Frontal cortex (tissue), 4 donors: ENCODE results near the gene MGRN1. TPM values are rescaled to one million over a fixed set of nuclear protein-coding genes. Genes with fewer than 3 reads are reported as not detected.

Experiments used
- DNase-seq, 2 donors: peaks; one replicate each; pipeline ENCODE4 v3.0.0; 2012; ENCODE audit warnings: low spot score in 2 of 2
- FAIRE-seq: peaks from 2 replicates; lab custom pipeline; 2012; peaks lifted over from hg19 to GRCh38; lab: Jason Lieb, UNC
- total RNA-seq: library from RNA; depleted of rRNA; stranded (reverse); fragments of >200 nt; gene quantifications from one replicate; pipeline ENCODE4 v1.2.3, GENCODE V29; 2014
- donor health status: control.
- donor health status: control.
- donor health status: control.

The MGRN1 gene
- total RNA-seq, 1 donor from 2014 or later = 33.4 TPM

DNA sequence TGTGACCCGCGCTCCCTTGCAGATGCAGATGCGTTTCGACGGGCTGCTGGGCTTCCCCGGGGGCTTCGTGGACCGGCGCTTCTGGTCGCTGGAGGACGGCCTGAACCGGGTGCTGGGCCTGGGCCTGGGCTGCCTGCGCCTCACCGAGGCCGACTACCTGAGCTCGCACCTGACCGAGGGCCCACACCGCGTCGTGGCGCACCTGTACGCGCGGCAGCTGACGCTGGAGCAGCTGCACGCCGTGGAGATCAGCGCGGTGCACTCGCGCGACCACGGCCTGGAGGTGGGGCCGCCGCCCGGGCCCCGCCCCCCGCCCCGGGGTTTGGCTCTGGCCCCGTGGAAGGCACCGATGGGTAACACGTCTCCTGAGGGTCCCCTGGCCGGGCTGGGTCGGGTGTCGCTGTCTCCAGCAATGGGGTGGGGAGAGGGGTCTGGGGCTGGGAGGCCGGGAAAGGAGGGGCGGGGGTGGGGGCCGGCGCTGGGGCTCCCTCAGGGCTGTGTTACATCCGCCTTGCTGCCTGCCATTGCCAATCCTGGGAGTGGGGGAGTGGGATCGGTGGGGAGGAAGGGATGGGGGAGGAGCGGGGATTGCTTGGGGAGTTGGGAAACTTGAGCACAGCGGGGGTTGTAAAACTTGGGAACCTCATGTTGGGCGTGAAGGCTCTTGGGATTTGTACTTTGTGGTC is 69.5 kb downstream of the MGRN1 start:
- DNase-seq = peak; percentile 66 to 68
- no peak for FAIRE-seq

DNA sequence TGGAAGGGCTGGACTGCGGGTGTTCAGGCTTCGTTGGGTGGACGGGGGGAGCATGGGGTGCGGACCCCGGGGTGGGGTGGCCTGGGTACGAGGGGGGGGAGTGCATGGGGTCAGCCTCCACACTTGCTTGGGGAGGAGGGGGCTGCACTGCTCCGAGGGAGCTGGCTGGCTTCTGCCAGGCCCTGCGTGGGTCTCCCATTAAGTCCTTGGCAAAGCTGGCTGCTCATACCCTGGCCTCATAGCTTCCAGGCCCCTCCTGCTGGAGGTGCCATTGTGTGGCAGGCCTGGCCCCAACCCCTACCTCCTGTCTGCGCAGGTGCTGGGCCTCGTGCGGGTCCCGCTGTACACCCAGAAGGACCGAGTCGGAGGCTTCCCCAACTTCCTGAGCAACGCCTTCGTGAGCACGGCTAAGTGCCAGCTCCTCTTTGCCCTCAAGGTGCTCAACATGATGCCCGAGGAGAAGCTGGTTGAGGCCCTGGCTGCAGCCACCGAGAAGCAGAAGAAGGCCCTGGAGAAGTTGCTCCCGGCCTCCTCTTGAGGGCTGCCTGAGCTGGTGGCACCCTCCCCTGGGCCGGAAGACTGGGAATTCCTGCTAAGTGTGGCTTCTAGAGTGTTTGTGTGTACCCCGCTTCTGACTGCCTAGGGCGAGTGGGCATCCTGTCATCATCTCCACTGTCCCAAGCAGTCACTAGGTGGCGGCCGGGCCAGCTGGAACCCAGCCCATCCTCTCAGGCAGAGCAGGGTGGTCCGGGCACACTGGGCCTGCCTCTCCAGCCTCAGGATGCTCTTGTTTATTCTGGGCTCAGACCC is 70.2 kb downstream of the MGRN1 start:
- DNase-seq (peak; percentile 64 to 68), FAIRE-seq (no peak)

DNA sequence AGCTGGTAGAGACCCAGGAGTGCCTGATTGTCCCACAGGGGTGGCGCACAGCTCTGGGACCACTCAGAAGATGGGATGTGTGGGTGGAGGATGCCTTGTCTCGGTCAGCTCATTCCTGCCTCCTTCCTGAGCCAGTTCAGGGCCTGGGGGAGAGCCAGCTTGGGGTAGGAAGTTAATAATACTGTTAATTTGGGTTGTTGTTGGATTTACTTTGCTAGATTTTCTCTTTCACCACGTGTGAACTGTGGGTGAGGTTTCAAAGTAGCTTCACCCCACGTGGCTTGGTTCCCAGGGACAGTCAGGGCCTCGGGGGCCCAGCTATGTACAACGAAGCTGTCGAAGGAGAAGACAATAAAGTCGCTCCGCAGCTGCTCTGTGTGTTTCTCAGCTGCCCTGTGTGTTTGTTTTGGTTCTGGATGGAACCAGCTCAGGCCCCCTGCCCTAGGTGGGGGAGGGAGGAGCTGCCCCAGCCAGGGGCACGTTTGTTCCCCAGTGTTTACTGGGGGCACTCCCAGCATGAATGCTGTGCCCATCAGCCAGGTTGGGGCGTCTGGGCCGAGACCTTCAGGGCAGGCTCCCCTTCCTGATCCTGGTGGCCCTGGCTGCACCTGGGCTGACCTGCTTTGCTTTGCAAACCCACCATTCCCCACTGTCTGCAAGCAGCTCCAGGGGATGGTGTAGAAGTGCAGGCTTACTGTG is 71.0 kb downstream of the MGRN1 start:
- peak in 1 of 2 donors; percentile 23 for DNase-seq
- FAIRE-seq = no peak

DNA sequence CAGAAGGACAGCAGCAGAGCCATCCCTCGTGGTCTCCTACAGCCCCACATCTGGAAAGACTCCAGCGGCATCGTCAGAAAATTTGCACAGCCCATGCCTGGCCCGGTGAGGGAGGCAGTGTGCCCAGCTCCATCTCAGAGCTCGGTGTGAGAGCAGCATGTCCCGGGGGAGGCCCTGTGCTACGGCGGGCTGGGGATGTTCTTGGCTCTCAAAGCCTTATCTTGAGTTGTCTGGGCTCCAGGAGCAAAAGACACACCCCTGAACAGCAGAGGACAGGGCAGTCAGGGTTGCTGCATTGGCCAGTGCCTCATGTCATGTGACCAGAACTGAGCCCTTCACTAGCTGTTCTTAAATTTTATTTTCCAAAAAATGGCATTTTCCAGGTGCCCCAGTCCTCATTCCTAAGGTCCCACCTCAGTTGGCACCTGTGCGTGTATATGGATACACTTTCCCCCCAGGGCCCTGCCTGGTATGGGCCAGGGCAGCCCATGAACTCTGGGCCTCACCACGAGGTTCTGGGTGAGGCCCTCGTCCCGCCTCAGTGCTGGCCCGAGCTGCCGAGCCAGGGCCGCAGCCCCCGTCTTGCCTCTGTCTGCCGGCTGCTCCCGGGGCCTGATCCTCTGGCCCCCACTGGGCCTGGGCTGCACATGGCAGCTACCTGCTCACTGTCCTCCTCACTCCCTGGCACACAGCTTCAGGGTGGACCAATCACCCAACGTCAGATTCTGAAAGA is 71.7 kb downstream of the MGRN1 start:
- FAIRE-seq (no peak), DNase-seq (peak in 1 of 2 donors; percentile 29)

DNA sequence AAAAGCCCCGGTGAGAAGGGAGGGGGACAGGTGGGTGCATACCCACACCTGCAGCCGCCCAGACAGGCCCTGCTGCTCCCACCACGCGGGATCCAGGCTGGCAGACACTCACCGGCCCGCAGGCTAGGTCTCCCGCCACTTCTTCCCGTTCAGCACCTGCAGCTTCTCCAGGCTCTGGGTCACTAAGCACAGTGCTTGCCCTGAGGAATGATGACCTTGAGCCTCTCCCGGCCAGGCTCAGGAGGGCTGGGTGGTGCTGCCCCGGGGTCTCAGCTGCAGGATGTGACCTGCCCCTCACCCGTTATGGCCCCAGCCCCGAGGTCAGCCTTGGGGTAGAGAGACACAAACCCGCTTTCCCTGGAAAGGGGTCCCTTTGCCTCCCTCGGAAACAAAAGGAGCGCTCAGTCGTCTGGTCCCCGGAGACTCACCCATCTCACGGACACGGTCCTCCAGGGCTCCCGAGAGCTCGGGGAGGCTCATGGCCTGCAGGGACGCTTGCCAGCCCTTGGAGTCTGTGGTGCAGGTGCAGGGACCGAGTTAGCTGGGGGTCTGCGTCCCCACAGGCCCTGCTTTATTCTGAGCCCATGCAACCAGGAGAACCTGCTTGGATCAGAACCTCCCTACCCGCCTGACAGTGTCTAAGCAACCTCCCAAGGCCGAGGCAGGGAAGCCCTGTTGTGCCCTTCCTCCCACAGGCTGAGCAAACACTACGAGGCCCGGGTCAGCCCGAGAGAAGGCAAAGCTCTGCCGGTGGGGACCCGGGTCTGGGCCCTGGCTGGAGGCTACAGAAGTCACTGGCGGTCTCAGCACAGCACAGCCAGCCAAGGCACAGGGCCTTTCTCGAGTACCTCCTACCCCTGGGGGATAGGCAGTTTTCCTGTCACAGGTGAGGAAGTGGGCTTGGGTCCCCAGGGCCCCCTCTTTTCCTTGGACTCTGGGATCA is 72.5 kb downstream of the MGRN1 start:
- peak in 1 of 2 donors; percentile 17 for DNase-seq
- FAIRE-seq = no peak

DNA sequence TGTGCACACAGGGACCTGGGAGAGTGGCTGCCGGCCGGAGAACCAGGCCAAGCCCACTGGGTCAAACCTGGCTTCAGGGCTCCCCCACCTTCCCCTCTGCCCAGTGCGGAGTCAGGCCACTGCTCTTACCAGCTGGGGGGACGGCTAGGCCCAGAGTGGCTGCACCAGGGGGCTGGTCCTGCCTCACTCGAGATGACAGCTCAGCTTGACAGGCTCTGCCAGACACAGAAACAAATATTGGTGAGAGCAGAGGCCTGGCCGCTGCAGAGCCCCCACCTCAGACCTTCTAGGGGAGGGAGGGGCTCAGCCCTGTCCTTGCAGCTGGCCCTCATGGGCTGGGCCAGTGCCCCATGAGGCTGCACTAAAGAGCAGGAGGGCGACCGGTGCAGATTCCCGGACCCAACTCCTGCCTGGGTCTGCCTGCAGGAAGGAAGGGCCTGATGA is 73.2 kb downstream of the MGRN1 start:
- FAIRE-seq = no peak

DNA sequence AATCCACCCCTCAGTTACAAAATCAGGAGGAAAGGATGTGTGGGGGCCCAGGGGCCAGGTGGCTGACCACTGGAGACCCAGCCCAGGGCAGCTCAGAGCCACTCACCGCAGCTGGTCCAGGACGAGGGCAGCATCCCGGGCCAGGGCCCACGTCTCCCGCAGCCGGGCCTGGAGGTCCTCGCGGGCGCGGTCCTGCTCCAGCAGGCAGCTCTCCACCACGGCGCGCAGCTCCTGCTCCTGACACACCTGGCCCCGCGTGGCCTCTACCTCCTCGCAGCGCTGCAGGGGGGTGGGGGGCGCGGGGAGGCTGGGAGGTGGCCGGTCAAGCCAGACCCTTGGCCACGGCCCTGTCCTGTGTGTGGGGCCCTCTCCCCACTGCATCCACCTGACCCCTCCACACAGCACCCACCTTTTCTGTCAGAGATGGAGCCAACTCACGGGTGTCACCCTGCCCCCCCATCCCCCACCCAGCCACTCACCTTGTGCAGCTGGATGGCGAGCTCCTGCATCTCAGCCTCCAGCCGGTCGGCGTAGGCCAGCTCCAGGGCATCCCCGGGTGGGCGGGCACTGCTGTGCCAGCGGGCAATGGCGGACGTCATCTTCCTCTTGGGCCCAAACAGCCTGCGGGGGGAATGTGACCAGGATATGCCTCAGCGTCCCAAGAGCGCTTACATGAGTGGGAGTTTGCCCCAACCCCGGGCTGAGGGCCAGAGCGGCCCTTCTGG is 73.9 kb downstream of the MGRN1 start:
- DNase-seq (no peak), FAIRE-seq (no peak)

More for the DNA sequence above, 73.2 kb downstream of the MGRN1 start:
- DNase-seq = no peak

DNA sequence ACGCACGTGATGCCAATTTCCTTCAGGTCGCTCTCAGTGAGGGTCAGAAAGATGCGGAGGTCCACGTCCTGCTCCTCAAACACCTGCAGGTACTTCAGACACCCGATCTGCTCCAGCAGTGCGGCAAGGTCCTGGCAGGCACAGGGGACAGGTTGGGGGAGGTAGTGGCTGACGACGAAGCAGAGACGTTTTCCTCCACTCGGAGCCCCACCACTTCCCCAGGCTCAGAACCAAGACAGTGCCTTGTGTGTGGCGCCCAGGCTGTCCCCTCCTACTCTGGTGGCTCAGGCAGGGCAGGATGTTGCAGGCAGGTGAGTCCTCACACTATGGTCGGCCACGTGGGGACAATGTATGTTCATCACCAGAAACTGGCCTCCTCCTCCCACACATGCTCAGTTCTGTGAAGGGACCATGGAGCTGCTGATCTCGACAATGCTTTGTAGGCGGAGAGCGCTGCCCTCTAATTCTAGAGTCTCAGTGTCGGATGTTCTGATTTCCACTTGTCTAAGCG is 74.5 kb downstream of the MGRN1 start:
- DNase-seq (no peak), FAIRE-seq (no peak)

DNA sequence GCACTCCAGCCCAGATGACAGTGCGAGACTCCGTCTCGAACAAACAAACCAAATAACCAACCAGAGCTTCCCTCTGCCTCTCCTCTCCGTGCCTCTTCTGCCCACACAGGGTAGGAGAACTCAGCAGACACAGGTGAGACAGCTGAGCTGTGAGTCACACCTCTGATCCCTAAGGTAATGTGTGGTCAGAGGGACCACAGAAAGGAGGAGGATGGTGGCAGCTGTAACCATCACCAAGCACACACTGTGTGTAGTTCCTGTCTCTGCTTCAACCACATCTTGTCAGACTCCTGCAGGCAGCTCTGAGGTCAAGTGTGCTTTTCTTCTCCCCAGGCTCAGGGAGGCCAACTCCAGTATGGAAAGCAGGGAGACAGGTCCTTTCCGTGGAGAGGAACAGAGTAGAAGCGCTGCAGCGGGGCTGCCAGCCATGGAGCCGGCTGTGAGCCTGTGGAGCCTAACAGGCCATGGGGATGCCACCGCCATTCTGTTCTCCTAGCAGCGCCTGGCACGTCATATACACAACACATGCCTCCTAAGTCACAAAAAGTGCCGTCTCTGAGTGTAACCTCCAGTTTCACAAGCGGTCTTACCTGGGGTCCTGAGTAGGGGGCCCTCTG is 75.9 kb downstream of the MGRN1 start:
- DNase-seq = no peak
- FAIRE-seq = no peak

DNA sequence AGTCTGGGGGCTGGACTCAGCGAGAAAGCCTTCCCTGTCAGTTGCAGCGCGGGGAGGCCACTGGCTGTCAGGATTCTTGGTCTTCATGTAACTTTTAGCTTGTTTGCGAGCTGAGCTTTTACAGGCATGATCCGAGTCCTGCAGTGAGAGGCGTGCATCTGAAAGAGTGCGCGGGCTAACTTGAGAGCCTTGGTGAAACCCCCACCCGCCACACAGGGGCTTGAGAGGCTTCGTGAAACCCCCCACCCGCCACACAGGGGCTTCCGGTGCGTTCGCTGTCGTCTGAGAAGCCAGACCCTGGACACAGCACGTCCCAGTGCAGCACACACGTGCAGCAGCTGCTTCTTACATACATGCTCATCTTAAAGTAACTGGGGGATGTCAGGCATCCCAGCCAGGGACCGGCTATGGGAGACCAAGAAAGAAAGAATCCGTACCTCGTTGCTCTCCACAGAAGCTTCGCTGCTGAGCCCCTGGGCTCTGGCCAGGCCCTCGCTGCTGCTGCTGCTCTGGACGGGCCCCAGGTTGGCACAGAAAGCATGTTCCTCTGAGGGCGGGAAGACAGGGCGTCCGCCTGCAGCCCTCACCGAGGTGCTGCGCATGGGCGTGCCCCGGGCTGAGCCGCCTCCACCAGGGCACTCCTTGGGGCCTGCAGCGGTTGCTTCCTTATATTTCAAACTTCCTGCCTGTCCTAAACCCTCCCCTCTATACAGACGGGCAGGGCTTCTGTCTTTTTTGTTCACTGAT is 76.5 kb downstream of the MGRN1 start:
- FAIRE-seq = no peak
- no peak for DNase-seq

DNA sequence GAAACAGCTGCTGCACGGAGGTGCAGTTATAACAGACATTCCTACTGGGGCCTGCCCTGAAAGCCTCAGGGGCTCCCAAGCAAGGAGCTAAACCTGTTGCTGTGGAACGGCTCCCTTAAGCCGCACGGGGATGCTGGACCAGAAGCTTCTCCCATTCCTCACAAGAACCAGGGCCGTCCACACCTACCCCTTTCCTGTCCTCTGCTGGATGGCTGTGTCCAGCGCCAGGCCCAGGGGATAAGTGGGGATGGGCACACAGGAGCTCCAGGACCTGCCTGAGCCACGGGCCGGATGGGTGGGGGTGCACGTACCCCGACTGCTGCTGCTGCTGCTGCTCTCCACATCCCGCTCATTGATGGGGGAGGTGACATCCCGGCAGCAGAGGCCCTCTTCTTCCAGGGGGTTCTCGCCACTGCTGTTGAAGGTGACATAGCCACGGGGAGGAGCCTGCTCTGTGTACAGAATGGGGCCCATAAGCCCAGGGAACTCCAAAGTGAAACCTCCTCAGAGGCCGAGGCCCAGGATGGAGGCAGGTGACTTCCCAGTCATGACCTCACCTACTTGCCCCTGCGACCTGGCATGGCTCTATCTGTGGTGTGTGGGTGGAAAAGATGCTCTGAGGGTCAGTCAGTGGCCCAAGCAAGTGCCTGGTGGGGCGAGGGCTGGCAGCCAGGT is 77.3 kb downstream of the MGRN1 start:
- no peak for FAIRE-seq

DNA sequence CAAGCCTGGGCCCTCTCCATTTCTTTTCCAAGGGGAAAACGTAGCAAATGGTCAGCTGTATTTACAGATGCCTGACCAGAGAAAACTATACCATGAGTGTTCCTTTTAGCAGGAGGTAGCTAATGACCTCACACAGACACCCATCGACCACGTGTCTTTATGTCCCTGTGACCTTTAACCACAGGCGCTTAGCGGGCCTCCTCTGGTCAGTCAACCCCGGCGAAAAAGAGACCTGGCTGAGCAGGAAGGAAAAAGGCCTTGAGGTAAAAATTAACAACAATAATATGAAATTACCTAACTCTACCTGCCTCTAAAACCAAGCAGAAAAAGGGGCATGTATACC is 77.8 kb downstream of the MGRN1 start:
- DNase-seq (no peak), FAIRE-seq (no peak)

More for the DNA sequence above, 77.3 kb downstream of the MGRN1 start:
- DNase-seq = no peak

DNA sequence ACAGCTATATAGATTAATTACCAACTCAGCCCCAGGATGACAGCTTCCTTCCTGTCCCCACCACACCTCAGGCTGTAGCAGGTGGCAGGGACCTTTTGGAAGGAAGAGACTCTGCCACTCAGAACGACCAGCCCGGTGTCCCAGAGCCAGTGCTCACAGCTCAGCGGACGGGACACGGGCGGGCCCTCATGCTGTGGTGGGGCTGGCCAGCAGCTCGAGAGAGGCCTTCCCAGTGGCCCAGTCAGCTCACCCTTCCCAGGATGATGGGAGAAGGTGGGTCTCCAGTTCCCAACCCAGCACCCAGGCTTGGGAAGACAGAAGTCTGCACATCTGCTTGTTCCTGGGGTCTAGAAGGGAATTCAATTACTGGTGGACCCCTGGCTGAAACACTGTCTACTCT is 79.3 kb downstream of the MGRN1 start:
- FAIRE-seq (no peak), DNase-seq (no peak)

DNA sequence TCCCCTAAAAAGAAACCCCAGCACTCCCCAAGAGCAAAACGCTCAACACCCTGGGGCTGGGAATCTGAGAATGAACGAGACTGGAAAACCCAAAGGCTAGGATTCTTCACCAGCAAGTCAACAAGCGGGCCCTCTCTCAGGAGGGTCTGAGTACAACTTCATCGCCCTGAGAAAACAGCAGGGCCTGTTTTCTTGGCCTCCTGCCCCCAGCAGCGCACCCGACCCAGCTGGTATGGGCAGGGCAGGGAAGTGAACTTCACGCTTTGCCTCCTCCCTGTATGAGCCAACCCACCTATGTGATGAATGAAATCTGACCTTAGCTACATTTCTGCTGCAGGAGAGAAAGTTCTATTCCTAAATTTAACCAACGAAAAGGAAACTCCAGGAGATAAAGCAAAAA is 79.9 kb downstream of the MGRN1 start:
- FAIRE-seq (no peak), DNase-seq (no peak)

DNA sequence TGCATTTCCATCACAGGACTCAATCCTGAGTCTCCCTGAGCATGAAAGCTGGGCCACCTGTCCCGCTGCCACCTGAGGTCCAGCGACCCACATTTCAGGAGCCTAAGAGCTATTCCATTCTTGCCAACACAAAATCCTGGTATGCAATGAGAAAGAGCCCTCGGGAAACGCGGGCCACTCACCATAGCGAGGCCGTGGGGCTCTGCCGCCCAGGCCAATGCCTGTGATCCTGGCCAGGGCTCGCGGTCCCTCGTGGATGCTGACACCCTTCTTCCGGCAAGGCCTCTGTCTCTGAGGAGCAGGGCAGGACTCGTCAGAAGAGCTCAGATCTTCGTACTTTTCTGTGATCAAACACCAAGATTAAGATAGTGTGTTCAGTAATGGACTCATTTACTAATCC is 80.3 kb downstream of the MGRN1 start:
- DNase-seq (no peak), FAIRE-seq (no peak)

DNA sequence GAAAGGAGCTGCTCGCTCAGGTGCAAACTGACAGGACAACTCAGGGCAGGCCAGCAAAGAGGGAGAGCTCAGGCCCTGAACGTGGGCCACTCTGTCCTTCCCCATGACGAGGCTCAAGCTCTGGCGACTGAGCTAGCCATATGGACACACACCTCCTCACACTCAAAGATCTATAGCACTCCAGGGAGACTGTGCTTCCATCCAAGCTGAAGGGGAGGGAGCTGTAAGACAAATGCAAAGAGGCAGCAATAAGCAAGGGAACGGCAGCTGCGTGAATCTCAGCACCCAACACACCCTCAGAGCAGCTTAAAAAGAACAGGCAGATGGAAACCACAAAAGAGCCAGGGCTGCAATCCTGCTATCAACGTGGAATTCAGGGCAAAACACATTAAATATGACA is 82.2 kb downstream of the MGRN1 start:
- DNase-seq (no peak), FAIRE-seq (no peak)

DNA sequence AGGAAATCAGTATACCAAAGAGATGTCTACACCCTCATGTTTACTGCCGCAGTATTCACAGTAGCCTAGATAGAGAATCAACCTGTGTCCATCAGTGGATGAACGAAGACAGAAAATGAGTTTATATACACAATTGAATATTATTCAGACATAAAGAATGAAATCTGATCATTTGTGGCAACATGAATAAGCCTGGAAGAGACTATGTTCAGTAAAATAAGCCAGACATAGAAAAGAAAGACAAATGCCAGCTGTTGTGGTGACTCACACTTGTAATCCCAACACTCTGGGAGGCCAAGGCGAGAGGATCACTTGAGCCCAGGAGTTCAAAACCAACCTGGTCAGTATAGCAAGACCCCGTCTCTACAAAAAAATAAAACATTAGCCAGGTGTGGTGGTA is 84.9 kb downstream of the MGRN1 start:
- no peak for DNase-seq
- FAIRE-seq = no peak
